Spinal cord (tissue), 10 donors: Measurements from ENCODE around the gene C10orf95. TPM values are rescaled to one million over a fixed set of nuclear protein-coding genes. Genes with fewer than 3 reads are reported as not detected.

Experiments
- DNase-seq, 6 donors: peaks; one replicate each; pipeline versions ENCODE4 v3.0.0 to v3.0.0-alpha.2; 2013 to 2015; ENCODE audit warnings: low spot score in 6 of 6, low read depth in 4 of 6
- H3K27ac ChIP-seq: one replicate; pipeline ENCODE4 v1.5.1; 2013; ENCODE audit warnings: low read depth, low read length, control low read depth
- H3K27me3 ChIP-seq: one replicate; pipeline ENCODE4 v1.6.1; 2013; ENCODE audit warnings: low read length; ENCODE audit not compliant: control insufficient read depth, insufficient read depth
- H3K36me3 ChIP-seq: one replicate; pipeline ENCODE4 v1.6.1; 2013; ENCODE audit warnings: low read length; ENCODE audit not compliant: control insufficient read depth, insufficient read depth
- H3K4me1 ChIP-seq: one replicate; pipeline ENCODE4 v1.6.1; 2013; ENCODE audit warnings: low read length; ENCODE audit not compliant: control insufficient read depth, insufficient read depth
- H3K4me3 ChIP-seq: one replicate; pipeline ENCODE4 v1.5.1; 2013; ENCODE audit warnings: low read depth, low read length, control low read depth
- H3K9me3 ChIP-seq: one replicate; pipeline ENCODE4 v1.6.1; 2013; ENCODE audit warnings: low read length; ENCODE audit not compliant: control insufficient read depth, insufficient read depth
- WGBS: methylation state at CpG from one replicate; pipeline ENCODE4 v1.1.5; 2013; ENCODE audit warnings: missing lambda C conversion rate; ENCODE audit not compliant: insufficient coverage; 5-methylcytosine and 5-hydroxymethylcytosine counted together
- polyA plus RNA-seq, 2 donors: library from polyadenylated mRNA; unstranded; fragments of 120-200 nt; gene quantifications; one replicate each; pipeline ENCODE4 v1.2.1, GENCODE V29; 2013; ENCODE audit not compliant: insufficient read length in 2 of 2
- total RNA-seq, 2 donors: library from RNA; depleted of rRNA in 1 of 2; stranded (reverse); fragments of 120-200 nt in 1 of 2; fragments of >200 nt in 1 of 2; gene quantifications; one replicate each; pipeline versions ENCODE4 v1.2.3 to v1.2.4, GENCODE V29; 2013 to 2014
- donor health status: healthy.

C10orf95 gene
- total and polyA plus RNA-seq, 4 donors, result 0.28 to 1.7 (median 0.95) TPM; not detected in 1

DNA sequence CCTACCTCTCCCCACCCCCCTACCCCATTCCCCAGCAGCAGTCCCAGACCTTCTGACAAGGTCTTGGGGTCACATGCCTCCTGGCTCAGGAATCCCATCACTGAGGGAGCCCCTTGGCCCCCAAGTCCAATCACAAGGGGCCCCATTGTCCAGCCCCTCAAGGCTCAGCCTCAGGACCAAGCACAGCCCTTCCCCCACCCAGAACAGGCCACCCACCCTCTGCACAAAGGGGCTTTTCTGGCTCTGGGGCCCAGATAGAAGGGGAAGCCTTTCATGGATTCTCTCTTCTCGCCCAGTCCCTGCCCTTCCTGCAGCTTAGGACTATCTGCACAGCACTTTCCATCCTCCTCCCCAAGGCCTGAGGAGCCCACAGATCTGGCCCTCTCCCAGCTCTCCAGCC lies 25.9 kb downstream of the C10orf95 start:
- H3K27ac ChIP-seq, result peak overlapping the region; percentile 50
- H3K4me3 ChIP-seq, result no peak overlapping the region
- 27% methylated on average over 1 of the region's 1 CpG for WGBS
- H3K36me3 ChIP-seq, result peaks cover 38% of the 10 kb centered on the region
- H3K27me3 ChIP-seq, result no peaks in the 10 kb centered on the region
- H3K9me3 ChIP-seq, result no peaks in the 10 kb centered on the region
- peaks cover 57% of the 10 kb centered on the region for H3K4me1 ChIP-seq
- peak in 2 of 6 donors; percentile 11 to 63 for DNase-seq

DNA sequence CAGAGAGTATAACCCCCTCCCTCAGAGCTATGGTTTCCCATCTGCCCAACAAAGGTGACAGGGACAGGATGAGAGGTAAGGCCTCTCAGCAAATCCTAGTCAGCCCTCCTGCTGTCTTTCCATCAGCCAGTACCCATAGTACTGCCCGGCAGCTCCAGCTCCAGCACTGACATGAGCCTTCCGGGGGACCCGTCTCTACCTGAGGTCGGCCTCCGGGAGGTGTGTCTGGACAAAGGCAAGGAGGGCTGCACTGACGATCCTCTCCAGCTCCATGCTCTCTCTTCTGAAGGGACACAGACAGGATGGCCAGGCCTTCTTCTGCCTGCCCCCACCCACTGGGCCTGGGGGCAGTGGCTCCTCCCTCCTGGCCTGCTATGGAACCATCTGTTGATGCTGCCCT lies 26.4 kb downstream of the C10orf95 start:
- no peaks in the 10 kb centered on the region for H3K27me3 ChIP-seq
- no peak for DNase-seq
- H3K36me3 ChIP-seq, result peaks cover 37% of the 10 kb centered on the region
- H3K4me1 ChIP-seq, result peaks cover 62% of the 10 kb centered on the region
- H3K27ac ChIP-seq, result peak overlapping the region; percentile 73
- H3K9me3 ChIP-seq, result no peaks in the 10 kb centered on the region
- H3K4me3 ChIP-seq, result peak overlapping the region; percentile 37
- WGBS, result 86% methylated on average over 6 of the region's 6 CpGs

DNA sequence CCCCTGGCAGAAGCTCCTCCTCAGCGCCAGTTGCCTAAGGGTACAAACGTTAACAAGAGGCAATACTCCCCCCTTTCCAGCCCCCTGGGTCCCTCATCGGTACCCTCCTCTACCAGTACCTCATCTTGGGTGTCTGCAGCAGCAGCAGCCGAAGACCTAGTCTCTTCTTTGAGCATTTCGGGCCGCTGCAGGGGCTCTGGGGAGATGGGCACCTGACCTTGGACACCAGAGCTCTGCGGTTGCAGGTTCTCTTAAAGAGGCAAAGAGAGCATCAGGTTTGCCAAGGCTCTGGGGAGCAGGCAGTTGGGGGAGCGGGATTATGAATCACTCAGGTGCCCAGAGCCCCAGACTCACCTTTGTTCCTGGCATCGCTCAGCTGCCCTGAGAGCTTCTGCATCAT lies 27.2 kb downstream of the C10orf95 start:
- WGBS, result 96% methylated on average over 8 of the region's 9 CpGs
- peaks cover 70% of the 10 kb centered on the region for H3K4me1 ChIP-seq
- peaks cover 37% of the 10 kb centered on the region for H3K36me3 ChIP-seq
- DNase-seq, result no peak
- H3K27ac ChIP-seq, result peak overlapping the region; percentile 73
- H3K27me3 ChIP-seq, result no peaks in the 10 kb centered on the region
- peak overlapping the region; percentile 37 for H3K4me3 ChIP-seq
- no peaks in the 10 kb centered on the region for H3K9me3 ChIP-seq

DNA sequence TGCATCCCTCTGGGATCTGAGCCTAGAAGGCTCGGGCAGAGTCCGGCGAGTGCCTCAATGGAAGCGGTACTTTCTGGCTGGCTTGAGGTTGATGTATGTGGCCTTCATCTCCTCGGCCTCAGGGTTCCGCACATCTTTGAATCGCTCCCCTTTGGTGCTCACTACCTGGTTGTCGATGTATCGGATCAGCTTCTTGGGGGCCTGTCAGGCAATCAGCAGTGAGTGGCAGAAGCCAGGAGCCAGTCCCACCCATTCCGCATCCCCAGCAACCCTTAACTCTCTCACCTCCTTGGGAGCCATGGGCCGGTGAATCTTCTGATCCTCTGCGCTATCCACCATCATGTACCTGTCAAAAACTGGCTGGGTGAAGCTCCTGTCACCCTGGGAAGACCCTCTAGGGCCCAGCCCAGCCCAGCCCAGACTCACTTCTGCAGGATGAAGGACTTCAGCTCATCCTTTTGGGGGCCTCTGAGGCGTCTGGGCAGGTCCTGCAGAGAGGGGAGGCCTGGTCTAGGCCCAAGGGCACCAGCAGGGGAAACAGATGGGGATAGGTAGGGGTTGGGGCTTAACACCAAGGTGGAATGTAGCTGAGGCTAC lies 27.9 kb downstream of the C10orf95 start:
- Histone ChIP-seq H3K4me1 (peaks cover 77% of the 10 kb centered on the region), H3K27me3 (peaks cover 3% of the 10 kb centered on the region), H3K27ac (no peak overlapping the region), H3K9me3 (no peaks in the 10 kb centered on the region), H3K36me3 (peaks cover 37% of the 10 kb centered on the region), H3K4me3 (peak overlapping the region; percentile 37)
- WGBS, result 92% methylated on average over 9 of the region's 13 CpGs
- DNase-seq, result no peak

DNA sequence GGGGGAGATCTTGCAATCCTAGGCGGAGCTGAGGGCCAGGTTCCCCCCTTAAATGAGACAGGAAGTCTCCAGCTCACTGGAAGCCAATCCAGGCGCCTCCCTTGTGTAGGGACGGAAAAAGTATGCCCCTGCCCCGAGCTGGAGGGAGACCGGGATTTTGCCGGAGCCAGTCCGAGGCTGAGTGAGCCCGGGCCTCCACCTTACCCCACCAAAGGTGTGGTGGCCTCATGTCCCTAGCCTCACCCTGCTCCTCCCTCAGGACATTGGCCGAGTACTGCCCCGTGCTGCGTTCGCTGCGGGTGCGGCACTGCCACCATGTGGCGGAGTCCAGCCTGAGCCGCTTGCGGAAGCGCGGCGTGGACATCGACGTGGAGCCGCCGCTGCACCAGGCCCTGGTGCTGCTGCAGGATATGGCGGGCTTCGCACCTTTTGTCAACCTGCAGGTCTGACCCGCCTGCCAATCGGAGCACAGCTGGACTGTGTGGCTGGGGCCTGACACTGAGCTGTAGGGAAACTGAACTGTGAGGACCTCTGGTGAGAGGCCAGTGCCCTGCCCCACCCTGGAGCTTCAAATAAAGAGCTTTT lies 28.7 kb downstream of the C10orf95 start:
- WGBS, result 11% methylated on average over 27 of the region's 28 CpGs
- no peaks in the 10 kb centered on the region for H3K9me3 ChIP-seq
- peak overlapping the region; percentile 16 for H3K27ac ChIP-seq
- peaks cover 81% of the 10 kb centered on the region for H3K4me1 ChIP-seq
- peak overlapping the region; percentile 95 for H3K4me3 ChIP-seq
- H3K27me3 ChIP-seq, result peaks cover 3% of the 10 kb centered on the region
- H3K36me3 ChIP-seq, result peaks cover 37% of the 10 kb centered on the region
- DNase-seq, result peak in 2 of 6 donors; percentile 73 to 74

DNA sequence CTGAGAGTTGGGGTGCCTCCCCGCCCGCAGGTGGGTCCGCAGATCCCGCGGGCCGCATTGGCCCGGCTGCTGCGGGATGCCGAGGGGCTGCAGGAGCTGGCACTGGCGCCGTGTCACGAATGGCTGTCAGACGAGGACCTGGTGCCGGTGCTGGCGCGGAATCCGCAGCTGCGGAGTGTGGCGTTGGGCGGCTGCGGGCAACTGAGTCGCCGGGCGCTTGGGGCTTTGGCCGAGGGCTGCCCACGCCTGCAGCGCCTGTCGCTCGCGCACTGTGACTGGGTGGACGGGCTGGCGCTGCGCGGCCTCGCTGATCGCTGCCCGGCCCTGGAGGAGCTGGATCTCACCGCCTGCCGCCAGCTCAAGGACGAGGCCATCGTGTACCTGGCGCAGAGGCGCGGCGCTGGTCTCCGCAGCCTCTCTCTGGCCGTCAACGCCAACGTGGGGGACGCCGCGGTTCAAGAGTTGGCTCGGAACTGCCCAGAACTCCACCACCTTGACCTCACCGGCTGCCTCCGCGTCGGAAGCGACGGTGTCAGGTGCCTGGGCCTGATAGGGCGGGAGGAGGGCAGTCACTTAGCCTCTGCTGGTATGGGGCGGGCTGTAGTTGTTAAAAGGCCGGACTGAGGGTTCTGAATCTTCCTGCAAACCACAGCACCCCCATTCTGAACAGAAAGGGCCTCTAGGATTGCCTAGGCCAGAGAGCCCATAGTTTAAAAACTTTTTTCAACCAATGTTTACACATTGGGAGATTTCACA lies 29.4 kb downstream of the C10orf95 start:
- Histone ChIP-seq H3K4me3 (peak overlapping the region; percentile 95), H3K27ac (peak overlapping the region; percentile 96), H3K9me3 (no peaks in the 10 kb centered on the region), H3K36me3 (peaks cover 38% of the 10 kb centered on the region), H3K4me1 (peaks cover 83% of the 10 kb centered on the region), H3K27me3 (peaks cover 3% of the 10 kb centered on the region)
- WGBS, result 2% methylated on average over 50 of the region's 62 CpGs
- DNase-seq, result no peak

DNA sequence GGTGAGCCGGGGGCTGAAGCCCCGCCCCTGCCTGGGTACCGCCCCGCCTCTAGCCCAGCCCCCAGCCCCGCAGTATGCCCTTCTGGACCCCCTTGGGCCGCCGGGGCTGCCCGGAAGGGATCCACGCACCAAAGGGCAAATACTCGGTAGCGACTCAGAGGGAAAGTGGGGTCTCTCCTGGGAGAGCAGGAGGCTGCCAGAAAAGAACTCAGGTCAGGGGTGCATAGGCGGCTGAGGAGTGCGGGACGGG lies 29.9 kb downstream of the C10orf95 start:
- Histone ChIP-seq H3K36me3 (peaks cover 43% of the 10 kb centered on the region), H3K27ac (peak overlapping the region; percentile 96), H3K27me3 (peaks cover 3% of the 10 kb centered on the region), H3K9me3 (no peaks in the 10 kb centered on the region), H3K4me3 (peak overlapping the region; percentile 95), H3K4me1 (peaks cover 83% of the 10 kb centered on the region)
- 0% methylated on average over 14 of the region's 14 CpGs for whole genome bisulfite sequencing
- DNase-seq, result no peak

DNA sequence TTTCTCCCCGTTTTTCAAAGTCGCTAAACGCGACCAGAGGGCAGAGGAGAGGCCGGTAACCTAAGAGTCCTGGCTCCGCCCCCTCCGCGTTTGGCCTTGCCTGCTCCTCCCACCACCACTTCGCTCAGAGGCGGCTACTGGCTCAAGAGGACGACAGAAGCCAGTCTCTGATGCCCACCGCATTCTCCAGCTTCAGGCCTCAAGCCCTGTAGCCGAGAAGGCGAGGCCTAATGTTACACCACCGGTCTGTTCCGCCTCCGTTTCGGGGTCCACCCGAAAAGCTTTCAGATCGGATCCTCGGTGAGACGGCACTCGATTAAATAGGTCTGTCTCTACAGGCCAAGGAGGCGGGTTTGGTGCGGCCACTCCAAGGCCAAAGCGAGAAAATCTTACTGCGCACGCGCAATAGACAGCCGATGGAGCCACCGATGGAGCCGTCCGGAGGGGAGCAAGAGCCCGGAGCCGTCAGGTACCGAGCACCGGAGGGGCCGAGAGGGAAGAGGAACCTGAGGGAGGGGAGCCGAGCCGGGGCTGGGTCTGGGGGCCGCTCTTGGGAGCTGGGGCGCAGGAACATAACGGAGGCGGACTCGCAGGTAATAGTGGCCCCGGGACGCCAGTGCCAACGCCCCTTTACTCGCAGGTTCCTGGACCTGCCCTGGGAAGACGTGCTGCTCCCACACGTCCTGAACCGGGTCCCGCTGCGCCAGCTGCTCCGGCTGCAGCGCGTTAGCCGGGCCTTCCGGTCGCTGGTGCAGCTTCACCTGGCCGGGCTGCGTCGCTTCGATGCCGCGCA lies 30.4 kb downstream of the C10orf95 start, which contains the start of gene FBXL15:
Gene FBXL15 (plus strand): TSS at position 123 of the 793 bp plus-strand sequence. CDS start 294 bp downstream, at position 417.
- Histone ChIP-seq H3K4me1 (peaks cover 81% of the 10 kb centered on the region), H3K36me3 (peaks cover 43% of the 10 kb centered on the region), H3K4me3 (peak within 1 kb of the TSS; percentile 95), H3K27me3 (peaks cover 3% of the 10 kb centered on the region), H3K9me3 (no peaks in the 10 kb centered on the region), H3K27ac (peak within 1 kb of the TSS; percentile 96)
- DNase-seq, result peak; percentile 97 to 100 (median 98)
- 0% methylated on average over 66 of the region's 66 CpGs for WGBS

DNA sequence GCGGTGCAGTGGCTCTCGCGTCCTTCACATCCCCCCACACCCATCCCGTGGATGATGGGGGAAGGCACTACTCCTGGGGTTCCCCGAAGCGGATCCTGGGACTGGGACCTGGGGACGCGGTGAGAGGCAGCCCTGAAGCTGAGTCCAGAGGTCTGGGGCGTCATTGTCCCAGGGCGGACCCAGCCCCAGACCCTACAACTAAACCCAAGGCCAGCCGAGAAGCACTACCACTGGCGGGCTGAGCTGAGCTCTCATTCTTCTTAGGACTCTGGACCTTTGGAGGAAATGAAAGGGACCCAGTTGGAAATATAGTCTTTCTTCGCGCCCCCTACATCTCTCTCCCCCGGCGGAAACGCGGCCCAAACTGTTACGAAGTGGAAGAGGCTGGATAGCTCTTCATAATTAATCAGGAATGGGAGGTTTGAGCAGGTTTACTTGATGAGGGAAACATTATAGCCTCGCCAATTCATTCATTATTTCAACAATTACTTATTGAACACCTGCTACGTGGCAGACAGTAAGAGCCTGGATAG lies 31.1 kb downstream of the C10orf95 start:
- WGBS, result 0% methylated on average over 9 of the region's 21 CpGs
- Histone ChIP-seq H3K27ac (peak overlapping the region; percentile 96), H3K4me3 (peak overlapping the region; percentile 95), H3K4me1 (peaks cover 76% of the 10 kb centered on the region), H3K36me3 (peaks cover 40% of the 10 kb centered on the region), H3K27me3 (peaks cover 3% of the 10 kb centered on the region), H3K9me3 (no peaks in the 10 kb centered on the region)
- DNase-seq, result no peak
